HepG2 (cell line): ENCODE measurements around the gene SERTAD3. TPM values are rescaled to one million over a fixed set of nuclear protein-coding genes. Genes with fewer than 3 reads are reported as not detected.

ENCODE experiments used
- FOXO1 ChIP-seq: sonication (generic); formaldehyde crosslinking; IDR thresholded peaks from 2 replicates; pipeline ENCODE4 v1.4.0; 2020; ENCODE audit warnings: missing genetic modification reagents
- MED1 ChIP-seq: sonication (generic); formaldehyde crosslinking; IDR thresholded peaks from 2 replicates; pipeline ENCODE4 v1.4.0; 2020; ENCODE audit warnings: missing genetic modification reagents
- PPARG ChIP-seq: conservative IDR thresholded peaks from 2 replicates; pipeline ENCODE4 v1.6.1; 2016; ENCODE audit warnings: missing biosample characterization, missing genetic modification reagents
- PRMT3 ChIP-seq: sonication (generic); formaldehyde crosslinking; IDR thresholded peaks from 2 replicates; pipeline ENCODE4 v1.8.1; 2022; ENCODE audit warnings: low read depth, mild to moderate bottlenecking, moderate library complexity, missing genetic modification reagents, borderline replicate concordance
- SSRP1 ChIP-seq: IDR thresholded peaks from 2 replicates; pipeline ENCODE4 v1.6.1; 2016; ENCODE audit warnings: control low read depth
- SYNCRIP ChIP-seq: fragments of 200-400 bp; formaldehyde crosslinking; IDR thresholded peaks from 2 replicates; pipeline ENCODE4 v1.6.1; 2018; ENCODE audit warnings: mild to moderate bottlenecking, low read depth, low read length; ENCODE audit not compliant: insufficient read depth
- ZNF510 ChIP-seq: sonication (generic); formaldehyde crosslinking; IDR thresholded peaks from 2 replicates; pipeline ENCODE4 v1.4.0; 2020; ENCODE audit warnings: low read depth, mild to moderate bottlenecking, missing genetic modification reagents
- ZNF619 ChIP-seq: sonication (generic); formaldehyde crosslinking; IDR thresholded peaks from 2 replicates; pipeline ENCODE4 v1.4.0; 2020; ENCODE audit warnings: mild to moderate bottlenecking, missing genetic modification reagents
- ZNF781 ChIP-seq: sonication (generic); formaldehyde crosslinking; IDR thresholded peaks from 2 replicates; pipeline ENCODE4 v1.5.1; 2020; ENCODE audit warnings: borderline replicate concordance, mild to moderate bottlenecking, missing genetic modification reagents; ENCODE audit errors: not compliant biosample characterization
- ZSCAN21 ChIP-seq: sonication (generic); formaldehyde crosslinking; IDR thresholded peaks from 2 replicates; pipeline ENCODE4 v1.8.0; 2022; ENCODE audit warnings: mild to moderate bottlenecking, missing genetic modification reagents, moderate library complexity, borderline replicate concordance
- polyA plus RNA-seq, 8 experiments: library from polyadenylated mRNA; depleted of rRNA in 3 of 8; stranded (reverse) in 7 of 8; unstranded in 1 of 8; fragments of >200 nt; fragmentation: Illumina TruSeq in 4 of 8; extraction: Trizol in 4 of 8; gene quantifications; 2 replicates each; pipeline versions ENCODE4 v1.2.1 to v1.2.3, GENCODE V29; 2011 to 2016; ENCODE audit warnings: low read depth in 4 of 8, missing spikeins in 1 of 8, mixed read lengths in 1 of 8; ENCODE audit not compliant: insufficient read depth in 1 of 8
- total RNA-seq, 5 experiments: library from RNA; depleted of rRNA; stranded (reverse); fragments of >200 nt; fragmentation: Illumina TruSeq; extraction: Trizol; gene quantifications; 2 replicates each; pipeline ENCODE4 v1.2.3, GENCODE V29; 2016; ENCODE audit warnings: low read depth in 1 of 5
- TF ChIP-seq, protein P1 (sequence below): sonication (generic); formaldehyde crosslinking; conservative IDR thresholded peaks from 2 replicates; pipeline ENCODE4 v1.4.0; 2020; ENCODE audit warnings: mild to moderate bottlenecking, missing genetic modification reagents, moderate library complexity
- TF ChIP-seq, protein P2 (sequence below): IDR thresholded peaks from 2 replicates; pipeline ENCODE4 v1.6.1; 2016
- TF ChIP-seq, protein P3 (sequence below): IDR thresholded peaks from 2 replicates; pipeline ENCODE4 v1.6.1; 2016; ENCODE audit warnings: low read depth, control low read depth
- TF ChIP-seq, protein P4 (sequence below): sonication (generic); formaldehyde crosslinking; IDR thresholded peaks from 2 replicates; pipeline ENCODE4 v1.4.0; 2020; ENCODE audit warnings: missing genetic modification reagents
- TF ChIP-seq, protein P5 (sequence below): sonication (generic); formaldehyde crosslinking; IDR thresholded peaks from 2 replicates; pipeline ENCODE4 v1.9.0; 2022; ENCODE audit warnings: missing genetic modification reagents, mild to moderate bottlenecking, borderline replicate concordance
- TF ChIP-seq, protein P6 (sequence below): sonication (generic); formaldehyde crosslinking; IDR thresholded peaks from 2 replicates; pipeline ENCODE4 v1.9.0; 2021; ENCODE audit warnings: missing genetic modification reagents, borderline replicate concordance

Gene SERTAD3
- total and polyA plus RNA-seq, 2 of the 13 experiments (the other 11 are each of a cell fraction or from before 2014, with no cell fraction given) = 9.6 to 16.9 TPM

DNA sequence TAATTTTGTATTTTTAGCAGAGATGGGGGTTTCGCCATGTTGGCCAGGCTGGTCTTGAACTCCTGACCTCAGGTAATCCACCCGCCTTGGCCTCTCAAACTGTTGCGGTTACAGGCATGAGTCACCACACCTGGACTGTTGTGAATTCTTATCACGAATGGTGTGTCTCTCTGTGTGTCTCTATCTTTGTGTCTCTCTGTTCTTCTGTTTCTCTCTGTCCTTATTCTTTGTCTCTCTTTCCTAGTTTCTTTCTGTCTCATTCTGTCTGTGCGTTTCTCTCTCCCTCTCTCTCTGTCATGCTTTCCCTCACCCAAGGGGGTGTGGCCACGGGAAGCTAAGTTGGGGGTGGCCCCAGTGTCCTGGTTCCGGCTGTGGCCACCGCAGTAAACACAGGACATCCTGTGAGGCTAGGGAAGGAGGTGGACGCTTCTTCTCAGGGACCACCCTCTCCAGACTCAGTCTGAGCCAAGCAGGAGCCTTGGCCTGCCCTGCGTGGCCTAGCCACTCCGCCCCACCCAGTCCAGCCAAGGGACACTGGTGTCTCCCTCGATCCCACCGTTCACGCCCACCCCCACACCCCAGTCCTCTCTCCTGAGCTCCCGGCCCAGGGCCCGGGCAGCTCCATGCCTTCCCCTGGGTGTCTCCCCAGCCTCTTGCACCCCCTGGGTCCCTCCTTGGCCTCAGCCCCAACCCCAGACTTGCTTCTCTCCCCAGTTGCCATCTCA lies 27.1 kb downstream of the SERTAD3 start (continued):
- TF ChIP-seq, protein P1, sequence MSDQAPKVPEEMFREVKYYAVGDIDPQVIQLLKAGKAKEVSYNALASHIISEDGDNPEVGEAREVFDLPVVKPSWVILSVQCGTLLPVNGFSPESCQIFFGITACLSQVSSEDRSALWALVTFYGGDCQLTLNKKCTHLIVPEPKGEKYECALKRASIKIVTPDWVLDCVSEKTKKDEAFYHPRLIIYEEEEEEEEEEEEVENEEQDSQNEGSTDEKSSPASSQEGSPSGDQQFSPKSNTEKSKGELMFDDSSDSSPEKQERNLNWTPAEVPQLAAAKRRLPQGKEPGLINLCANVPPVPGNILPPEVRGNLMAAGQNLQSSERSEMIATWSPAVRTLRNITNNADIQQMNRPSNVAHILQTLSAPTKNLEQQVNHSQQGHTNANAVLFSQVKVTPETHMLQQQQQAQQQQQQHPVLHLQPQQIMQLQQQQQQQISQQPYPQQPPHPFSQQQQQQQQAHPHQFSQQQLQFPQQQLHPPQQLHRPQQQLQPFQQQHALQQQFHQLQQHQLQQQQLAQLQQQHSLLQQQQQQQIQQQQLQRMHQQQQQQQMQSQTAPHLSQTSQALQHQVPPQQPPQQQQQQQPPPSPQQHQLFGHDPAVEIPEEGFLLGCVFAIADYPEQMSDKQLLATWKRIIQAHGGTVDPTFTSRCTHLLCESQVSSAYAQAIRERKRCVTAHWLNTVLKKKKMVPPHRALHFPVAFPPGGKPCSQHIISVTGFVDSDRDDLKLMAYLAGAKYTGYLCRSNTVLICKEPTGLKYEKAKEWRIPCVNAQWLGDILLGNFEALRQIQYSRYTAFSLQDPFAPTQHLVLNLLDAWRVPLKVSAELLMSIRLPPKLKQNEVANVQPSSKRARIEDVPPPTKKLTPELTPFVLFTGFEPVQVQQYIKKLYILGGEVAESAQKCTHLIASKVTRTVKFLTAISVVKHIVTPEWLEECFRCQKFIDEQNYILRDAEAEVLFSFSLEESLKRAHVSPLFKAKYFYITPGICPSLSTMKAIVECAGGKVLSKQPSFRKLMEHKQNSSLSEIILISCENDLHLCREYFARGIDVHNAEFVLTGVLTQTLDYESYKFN (CRISPR knock-in tag) = peak; percentile 47; the same call in 1 of the 2 replicates
- TF ChIP-seq FOXO1 = no peak
- TF ChIP-seq PRMT3 (CRISPR knock-in tag) = no peak
- TF ChIP-seq, protein P2, sequence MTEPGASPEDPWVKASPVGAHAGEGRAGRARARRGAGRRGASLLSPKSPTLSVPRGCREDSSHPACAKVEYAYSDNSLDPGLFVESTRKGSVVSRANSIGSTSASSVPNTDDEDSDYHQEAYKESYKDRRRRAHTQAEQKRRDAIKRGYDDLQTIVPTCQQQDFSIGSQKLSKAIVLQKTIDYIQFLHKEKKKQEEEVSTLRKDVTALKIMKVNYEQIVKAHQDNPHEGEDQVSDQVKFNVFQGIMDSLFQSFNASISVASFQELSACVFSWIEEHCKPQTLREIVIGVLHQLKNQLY (CRISPR knock-in tag) = no peak
- TF ChIP-seq ZNF510 = no peak
- TF ChIP-seq PPARG (CRISPR knock-in tag) = no peak
- no peak for TF ChIP-seq ZNF781 (CRISPR knock-in tag)
- TF ChIP-seq, protein P3, sequence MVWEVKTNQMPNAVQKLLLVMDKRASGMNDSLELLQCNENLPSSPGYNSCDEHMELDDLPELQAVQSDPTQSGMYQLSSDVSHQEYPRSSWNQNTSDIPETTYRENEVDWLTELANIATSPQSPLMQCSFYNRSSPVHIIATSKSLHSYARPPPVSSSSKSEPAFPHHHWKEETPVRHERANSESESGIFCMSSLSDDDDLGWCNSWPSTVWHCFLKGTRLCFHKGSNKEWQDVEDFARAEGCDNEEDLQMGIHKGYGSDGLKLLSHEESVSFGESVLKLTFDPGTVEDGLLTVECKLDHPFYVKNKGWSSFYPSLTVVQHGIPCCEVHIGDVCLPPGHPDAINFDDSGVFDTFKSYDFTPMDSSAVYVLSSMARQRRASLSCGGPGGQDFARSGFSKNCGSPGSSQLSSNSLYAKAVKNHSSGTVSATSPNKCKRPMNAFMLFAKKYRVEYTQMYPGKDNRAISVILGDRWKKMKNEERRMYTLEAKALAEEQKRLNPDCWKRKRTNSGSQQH (CRISPR knock-in tag) = no peak
- TF ChIP-seq, protein P4, sequence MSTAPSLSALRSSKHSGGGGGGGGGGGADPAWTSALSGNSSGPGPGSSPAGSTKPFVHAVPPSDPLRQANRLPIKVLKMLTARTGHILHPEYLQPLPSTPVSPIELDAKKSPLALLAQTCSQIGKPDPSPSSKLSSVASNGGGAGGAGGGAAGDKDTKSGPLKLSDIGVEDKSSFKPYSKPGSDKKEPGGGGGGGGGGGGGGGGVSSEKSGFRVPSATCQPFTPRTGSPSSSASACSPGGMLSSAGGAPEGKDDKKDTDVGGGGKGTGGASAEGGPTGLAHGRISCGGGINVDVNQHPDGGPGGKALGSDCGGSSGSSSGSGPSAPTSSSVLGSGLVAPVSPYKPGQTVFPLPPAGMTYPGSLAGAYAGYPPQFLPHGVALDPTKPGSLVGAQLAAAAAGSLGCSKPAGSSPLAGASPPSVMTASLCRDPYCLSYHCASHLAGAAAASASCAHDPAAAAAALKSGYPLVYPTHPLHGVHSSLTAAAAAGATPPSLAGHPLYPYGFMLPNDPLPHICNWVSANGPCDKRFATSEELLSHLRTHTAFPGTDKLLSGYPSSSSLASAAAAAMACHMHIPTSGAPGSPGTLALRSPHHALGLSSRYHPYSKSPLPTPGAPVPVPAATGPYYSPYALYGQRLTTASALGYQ = no peak
- TF ChIP-seq SYNCRIP = no peak
- TF ChIP-seq MED1 (CRISPR knock-in tag) = peak; percentile 59
- no peak for TF ChIP-seq ZSCAN21 (CRISPR knock-in tag)
- TF ChIP-seq, protein P5, sequence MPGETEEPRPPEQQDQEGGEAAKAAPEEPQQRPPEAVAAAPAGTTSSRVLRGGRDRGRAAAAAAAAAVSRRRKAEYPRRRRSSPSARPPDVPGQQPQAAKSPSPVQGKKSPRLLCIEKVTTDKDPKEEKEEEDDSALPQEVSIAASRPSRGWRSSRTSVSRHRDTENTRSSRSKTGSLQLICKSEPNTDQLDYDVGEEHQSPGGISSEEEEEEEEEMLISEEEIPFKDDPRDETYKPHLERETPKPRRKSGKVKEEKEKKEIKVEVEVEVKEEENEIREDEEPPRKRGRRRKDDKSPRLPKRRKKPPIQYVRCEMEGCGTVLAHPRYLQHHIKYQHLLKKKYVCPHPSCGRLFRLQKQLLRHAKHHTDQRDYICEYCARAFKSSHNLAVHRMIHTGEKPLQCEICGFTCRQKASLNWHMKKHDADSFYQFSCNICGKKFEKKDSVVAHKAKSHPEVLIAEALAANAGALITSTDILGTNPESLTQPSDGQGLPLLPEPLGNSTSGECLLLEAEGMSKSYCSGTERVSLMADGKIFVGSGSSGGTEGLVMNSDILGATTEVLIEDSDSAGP (CRISPR knock-in tag) = no peak
- TF ChIP-seq, protein P6, sequence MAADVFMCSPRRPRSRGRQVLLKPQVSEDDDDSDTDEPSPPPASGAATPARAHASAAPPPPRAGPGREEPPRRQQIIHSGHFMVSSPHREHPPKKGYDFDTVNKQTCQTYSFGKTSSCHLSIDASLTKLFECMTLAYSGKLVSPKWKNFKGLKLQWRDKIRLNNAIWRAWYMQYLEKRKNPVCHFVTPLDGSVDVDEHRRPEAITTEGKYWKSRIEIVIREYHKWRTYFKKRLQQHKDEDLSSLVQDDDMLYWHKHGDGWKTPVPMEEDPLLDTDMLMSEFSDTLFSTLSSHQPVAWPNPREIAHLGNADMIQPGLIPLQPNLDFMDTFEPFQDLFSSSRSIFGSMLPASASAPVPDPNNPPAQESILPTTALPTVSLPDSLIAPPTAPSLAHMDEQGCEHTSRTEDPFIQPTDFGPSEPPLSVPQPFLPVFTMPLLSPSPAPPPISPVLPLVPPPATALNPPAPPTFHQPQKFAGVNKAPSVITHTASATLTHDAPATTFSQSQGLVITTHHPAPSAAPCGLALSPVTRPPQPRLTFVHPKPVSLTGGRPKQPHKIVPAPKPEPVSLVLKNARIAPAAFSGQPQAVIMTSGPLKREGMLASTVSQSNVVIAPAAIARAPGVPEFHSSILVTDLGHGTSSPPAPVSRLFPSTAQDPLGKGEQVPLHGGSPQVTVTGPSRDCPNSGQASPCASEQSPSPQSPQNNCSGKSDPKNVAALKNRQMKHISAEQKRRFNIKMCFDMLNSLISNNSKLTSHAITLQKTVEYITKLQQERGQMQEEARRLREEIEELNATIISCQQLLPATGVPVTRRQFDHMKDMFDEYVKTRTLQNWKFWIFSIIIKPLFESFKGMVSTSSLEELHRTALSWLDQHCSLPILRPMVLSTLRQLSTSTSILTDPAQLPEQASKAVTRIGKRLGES (CRISPR knock-in tag) = no peak
- TF ChIP-seq SSRP1 (CRISPR knock-in tag) = no peak
- TF ChIP-seq ZNF619 = no peak
